HG03097 (cell line): Measurements from ENCODE around the gene ZC2HC1B.
"Not testable (repeated sequence)": the region's sequence is repeated elsewhere in the genome, so short reads cannot be mapped to it uniquely, and the experiment has no call there.

Experiments
- ATAC-seq: cut with Tn5 transposase; IDR thresholded peaks from one replicate; pipeline ENCODE4 v1.9.1; 2021; ENCODE audit not compliant: unreplicated experiment, low FRiP score

Gene ZC2HC1B, protein sequence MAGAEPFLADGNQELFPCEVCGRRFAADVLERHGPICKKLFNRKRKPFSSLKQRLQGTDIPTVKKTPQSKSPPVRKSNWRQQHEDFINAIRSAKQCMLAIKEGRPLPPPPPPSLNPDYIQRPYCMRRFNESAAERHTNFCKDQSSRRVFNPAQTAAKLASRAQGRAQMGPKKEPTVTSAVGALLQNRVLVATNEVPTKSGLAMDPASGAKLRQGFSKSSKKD

DNA sequence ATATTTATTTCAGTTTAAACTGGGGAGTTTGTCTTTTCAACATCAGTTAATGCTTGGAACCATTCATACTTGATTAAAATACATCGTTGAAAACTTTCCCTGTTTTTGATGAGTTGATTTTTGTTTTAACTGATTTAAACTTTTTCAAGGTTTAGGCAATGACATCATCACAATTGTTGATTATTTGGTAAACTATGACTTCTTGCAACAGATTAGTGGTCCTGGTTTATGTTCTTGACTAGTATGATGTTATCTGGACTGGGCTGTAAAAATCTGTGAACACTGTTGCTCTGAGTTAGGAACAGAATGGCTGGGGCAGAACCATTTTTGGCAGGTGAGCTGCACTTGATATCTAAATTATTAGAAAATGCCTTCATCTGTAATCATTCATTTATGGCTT, at the start of gene ZC2HC1B:
Gene ZC2HC1B (plus strand): TSS at position 241 of the 400 bp plus-strand sequence. CDS start 66 bp downstream, at position 307.
- ATAC-seq, result no peak

DNA sequence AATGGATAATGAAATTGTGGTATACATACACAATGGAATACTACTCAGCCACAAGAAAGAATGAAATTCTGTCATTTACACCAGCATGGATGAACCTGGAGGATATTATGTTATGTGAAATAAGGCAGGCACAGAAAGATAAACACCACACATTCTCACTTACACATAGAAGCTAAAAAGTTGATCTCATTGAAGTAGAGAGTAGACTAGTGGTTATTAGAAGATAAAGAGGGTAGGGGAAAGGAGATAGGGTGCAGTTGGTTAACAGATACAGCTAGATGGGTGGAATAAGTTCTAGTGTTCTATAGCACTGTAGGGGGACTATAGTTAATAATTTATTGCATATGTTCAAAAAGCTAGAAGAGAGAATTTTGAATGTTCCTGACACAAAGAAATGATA, 46.7 kb upstream of the ZC2HC1B start:
- ATAC-seq, result no peak

- no peak for ATAC-seq
Measured at GRCh38 chr6:143821359-143821758, 42.9 kb upstream of the ZC2HC1B start.

GRCh38 chr6:143822584-143823024, 41.7 kb upstream of the ZC2HC1B start:
- no peak for ATAC-seq

GRCh38 chr6:143823548-143823947, 40.7 kb upstream of the ZC2HC1B start:
- no peak for ATAC-seq

GRCh38 chr6:143828572-143828971, 35.7 kb upstream of the ZC2HC1B start:
- no peak for ATAC-seq

- ATAC-seq, result no peak
Measured at GRCh38 chr6:143836150-143836549, 28.1 kb upstream of the ZC2HC1B start.

DNA sequence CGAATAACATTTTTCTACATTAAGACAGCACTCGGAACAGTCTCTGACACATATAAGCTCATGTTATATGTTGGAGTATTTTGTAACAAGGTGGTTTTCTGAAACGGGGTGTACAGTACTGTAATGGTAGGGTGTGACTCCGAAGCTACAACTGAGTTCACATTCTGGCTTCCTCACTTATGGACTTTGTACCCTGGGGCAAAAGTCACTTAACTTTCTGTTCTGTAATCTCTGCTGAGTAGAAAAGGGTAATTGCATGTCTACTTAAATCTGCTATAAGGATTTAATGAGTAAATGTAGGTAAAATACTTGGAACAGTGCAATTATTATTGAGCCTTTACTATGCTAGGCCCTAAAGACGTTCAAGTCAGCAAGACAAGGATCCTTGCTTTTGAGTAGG, 25.9 kb upstream of the ZC2HC1B start:
- ATAC-seq, result no peak

DNA sequence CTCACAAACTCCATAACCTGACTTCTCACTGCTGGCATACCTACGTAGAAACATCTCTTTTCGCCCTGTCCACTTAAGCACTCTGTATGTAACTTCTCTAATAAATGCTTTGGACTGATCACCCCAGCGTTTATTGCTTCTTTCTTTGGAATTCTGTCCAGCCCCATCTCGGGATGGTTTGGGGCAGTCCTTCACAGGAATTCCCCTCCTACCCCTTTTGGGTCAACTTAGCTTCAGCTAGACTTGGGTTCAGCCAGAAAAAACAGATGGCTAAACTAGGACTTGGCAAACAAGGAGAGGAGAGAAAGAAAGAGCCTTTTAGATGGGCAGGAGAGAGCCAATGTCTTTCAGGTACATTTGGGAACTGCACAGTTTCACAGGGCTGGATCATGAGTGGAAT, 25.1 kb upstream of the ZC2HC1B start:
- ATAC-seq, result no peak

- ATAC-seq, result no peak
Measured at GRCh38 chr6:143840595-143841265, 23.5 kb upstream of the ZC2HC1B start.

GRCh38 chr6:143842461-143842901, 21.8 kb upstream of the ZC2HC1B start:
- no peak for ATAC-seq

GRCh38 chr6:143842902-143843676, 21.2 kb upstream of the ZC2HC1B start, which contains the start of gene LTV1:
LTV1 (plus strand) TSS chr6:143843338; CDS start chr6:143843478, 140 bp downstream.
- peak; percentile 100 for ATAC-seq

- ATAC-seq, result no peak
Measured at GRCh38 chr6:143843677-143843999, 20.6 kb upstream of the ZC2HC1B start.

- no peak for ATAC-seq
Measured at GRCh38 chr6:143844006-143844405, 20.3 kb upstream of the ZC2HC1B start.

GRCh38 chr6:143845033-143845432, 19.2 kb upstream of the ZC2HC1B start:
- no peak for ATAC-seq

GRCh38 chr6:143851706-143852105, 12.6 kb upstream of the ZC2HC1B start:
- ATAC-seq, result not testable (repeated sequence)

- not testable (repeated sequence) for ATAC-seq
Measured at GRCh38 chr6:143855057-143855456, 9.2 kb upstream of the ZC2HC1B start.

GRCh38 chr6:143856762-143857161, 7.5 kb upstream of the ZC2HC1B start:
- not testable (repeated sequence) for ATAC-seq

GRCh38 chr6:143857651-143858050, 6.6 kb upstream of the ZC2HC1B start:
- ATAC-seq, result no peak

GRCh38 chr6:143859891-143860660, 4.2 kb upstream of the ZC2HC1B start:
- no peak for ATAC-seq

DNA sequence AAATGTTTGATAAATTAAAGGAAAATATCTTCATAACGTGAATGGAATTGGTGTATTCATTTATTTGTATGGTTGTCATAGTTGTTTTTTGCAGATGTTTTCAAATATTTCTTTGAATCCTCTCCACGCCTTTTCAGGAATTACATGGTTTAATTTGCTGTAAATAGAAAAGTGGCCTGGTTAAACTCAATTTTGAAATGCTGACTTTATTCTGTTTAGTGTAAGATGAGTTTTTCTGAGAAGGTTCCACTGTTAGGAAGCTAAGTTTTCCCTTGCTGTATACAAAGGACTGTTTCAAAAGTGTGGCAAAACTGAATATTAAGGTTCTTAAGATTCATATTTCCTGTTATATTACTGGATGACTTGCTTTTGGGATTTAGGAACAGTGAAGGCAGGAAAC, 503 bp upstream of the ZC2HC1B start:
- ATAC-seq, result no peak
